NK-92 (cell line): Measurements from ENCODE around the gene LMNA.
"Not testable (repeated sequence)": the region's sequence is repeated elsewhere in the genome, so short reads cannot be mapped to it uniquely, and the experiment has no call there.

Source experiments
- DNase-seq: peaks from one replicate; lab custom pipeline; 2025; ENCODE audit not compliant: unreplicated experiment; lab: John Stamatoyannopoulos, UW

LMNA gene

DNA sequence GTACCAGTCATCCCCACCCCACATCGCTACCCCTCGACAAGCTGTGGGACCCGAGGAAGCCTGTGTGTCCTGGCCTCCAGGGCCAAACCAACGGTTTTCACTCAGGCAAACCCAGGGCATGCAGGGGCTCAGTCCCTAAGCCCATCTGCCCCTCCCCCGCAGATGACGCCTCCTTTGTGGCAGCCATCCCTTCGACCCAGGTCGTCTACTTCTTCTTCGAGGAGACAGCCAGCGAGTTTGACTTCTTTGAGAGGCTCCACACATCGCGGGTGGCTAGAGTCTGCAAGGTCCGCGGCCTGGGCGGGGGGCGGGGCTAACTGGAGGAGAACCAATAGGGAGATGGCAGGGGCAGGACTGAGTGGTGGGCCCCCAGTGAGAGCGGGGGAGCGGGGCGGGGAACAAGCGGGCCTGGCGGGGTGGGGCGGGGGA is 46.2 kb downstream of the LMNA start:
- DNase-seq: no peak

DNA sequence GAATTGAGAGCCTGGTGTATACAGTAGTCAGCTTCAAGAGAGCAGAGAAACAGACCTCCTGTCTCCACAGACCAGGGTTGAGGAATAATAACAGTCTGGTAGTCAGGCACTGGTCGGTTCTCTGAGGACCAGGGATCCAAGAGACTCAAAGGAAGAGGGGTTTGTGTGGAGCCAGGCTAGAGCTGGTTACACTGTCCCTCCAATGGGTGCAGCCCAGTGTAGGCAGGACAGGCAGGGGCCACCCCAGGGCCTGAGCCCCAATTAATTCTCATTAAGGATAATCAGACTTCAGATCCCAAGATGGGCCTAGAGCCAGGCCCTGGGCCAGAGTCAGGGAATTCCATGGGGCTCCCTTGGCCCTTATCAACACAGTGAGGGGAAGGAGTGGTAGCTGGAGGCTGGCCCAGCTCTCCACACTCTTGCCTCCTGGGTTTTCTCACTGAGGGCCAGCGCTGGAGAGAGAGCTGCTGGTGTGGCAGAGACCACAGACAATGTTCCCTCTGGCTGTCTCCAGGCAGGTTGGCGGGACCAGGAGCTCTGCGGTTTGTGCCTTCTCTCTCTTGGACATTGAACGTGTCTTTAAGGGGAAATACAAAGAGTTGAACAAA is 48.0 kb downstream of the LMNA start:
- DNase-seq: no peak

DNA sequence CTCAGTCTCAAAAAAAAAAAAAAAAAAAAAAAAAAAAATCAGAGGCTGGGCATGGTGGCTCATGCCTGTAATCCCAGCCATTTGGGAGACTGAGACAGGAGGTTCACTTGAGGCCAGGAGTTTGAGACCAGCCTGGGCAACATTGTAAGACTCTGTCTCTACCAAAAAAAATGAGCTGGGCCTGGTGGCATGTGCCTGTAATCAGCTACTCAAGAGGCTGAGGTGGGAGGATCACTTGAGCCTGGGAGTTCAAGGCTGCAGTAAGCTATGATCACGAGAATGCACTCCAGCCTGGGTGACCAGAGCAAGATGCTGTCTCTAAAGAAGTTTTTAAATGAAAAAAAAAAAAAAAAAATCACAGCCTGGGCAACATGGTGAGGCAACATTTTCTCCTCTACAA is 49.2 kb downstream of the LMNA start:
- no peak for DNase-seq

- no peak for DNase-seq
Observed at GRCh38 chr1:156164125-156164831, 49.8 kb downstream of the LMNA start.

DNA sequence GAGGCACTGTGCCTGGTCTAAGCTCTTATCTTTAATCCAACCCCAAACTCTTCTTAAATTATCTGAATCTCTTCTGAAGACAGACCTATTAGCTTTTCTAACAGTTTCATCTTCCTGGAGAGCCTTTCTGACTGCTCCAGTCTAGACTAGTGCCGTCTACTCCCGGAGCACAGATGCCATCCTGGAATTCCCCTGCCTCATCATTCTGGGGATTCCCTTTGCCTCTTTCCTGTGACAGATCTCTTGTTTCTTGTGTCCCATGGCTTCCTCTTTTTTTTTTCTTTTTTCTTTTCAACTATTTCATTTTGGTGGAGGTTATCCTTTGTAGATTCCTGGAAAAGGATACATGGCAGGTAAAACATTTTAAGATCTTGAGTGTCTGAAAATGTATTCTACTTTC is 50.6 kb downstream of the LMNA start:
- DNase-seq: no peak

GRCh38 chr1:156167536-156167935 is 53.0 kb downstream of the LMNA start:
- no peak for DNase-seq

GRCh38 chr1:156172696-156173470 is 58.4 kb downstream of the LMNA start:
- no peak for DNase-seq

DNA sequence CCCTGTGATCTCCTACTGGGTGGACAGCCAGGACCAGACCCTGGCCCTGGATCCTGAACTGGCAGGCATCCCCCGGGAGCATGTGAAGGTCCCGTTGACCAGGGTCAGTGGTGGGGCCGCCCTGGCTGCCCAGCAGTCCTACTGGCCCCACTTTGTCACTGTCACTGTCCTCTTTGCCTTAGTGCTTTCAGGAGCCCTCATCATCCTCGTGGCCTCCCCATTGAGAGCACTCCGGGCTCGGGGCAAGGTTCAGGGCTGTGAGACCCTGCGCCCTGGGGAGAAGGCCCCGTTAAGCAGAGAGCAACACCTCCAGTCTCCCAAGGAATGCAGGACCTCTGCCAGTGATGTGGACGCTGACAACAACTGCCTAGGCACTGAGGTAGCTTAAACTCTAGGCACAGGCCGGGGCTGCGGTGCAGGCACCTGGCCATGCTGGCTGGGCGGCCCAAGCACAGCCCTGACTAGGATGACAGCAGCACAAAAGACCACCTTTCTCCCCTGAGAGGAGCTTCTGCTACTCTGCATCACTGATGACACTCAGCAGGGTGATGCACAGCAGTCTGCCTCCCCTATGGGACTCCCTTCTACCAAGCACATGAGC is 62.2 kb downstream of the LMNA start:
- no peak for DNase-seq

DNA sequence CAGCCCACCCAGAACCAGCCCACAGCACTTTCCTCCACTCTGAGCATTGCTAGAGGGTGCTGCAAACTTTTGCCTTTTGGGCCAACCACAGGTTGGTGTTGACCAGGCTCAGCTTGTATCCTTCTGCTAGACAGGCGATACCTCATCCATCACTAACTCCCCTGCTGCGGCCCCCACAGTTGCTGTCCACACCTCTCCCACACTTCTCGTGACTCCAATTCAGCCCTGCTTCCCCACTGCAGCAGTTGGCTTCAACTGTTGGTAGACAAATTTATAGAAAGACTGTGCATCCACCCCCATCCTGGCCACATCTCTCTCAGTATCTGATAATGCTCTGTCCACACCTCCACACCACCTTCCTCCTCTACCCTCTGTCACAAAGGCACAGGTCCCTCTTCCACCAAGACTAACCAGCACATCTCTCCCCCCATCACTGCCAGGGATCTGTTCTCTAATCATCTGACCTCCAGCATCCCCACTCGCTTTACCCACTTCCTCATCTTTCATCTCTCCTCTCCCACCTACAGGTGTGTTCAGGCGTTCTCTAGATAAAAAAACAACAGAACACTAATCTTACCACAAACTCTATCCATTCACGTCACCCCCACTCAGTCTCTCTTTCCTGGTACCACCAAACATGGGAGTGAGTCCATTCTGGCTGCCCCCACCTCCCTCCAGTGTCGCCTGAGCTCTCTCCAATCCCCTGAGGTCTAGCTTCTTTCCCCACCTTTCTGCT is 63.6 kb downstream of the LMNA start:
- no peak for DNase-seq

- DNase-seq: no peak
Observed at GRCh38 chr1:156180471-156180870, 66.0 kb downstream of the LMNA start.

GRCh38 chr1:156181391-156181924 is 66.9 kb downstream of the LMNA start:
- not testable (repeated sequence) for DNase-seq

DNA sequence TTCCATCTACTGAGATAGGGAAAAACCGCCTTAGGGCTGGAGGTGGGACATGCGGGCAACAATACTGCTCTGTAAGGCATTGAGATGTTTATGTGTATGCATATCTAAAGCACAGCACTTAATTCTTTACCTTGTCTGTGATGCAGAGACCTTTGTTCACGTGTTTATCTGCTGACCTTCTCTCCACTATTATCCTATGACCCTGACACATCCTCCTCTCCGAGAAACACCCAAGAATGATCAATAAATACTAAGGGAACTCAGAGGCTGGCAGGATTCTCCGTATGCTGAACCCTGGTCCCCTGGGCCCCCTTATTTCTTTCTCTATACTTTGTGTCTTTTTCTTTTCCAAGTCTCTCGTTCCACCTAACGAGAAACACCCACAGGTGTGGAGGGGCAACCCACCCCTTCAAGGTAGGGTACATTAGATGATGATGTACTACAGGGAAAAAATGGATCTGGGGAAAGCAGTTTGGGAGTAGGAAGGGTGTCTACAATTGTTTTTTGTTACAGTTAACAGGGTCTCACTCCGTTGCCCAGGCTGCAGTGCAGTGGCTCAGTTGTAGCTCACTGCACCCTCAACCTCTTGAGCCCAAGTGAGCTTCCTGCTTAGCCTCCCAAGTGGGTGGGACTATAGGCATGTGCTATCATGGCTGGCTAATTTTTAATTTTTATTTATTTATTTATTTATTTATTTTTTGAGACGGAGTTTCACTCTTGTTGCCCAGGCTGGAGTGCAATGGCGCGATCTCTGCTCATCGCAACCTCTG is 67.7 kb downstream of the LMNA start:
- DNase-seq: not testable (repeated sequence)

- DNase-seq: not testable (repeated sequence)
Observed at GRCh38 chr1:156186347-156187177, 72.1 kb downstream of the LMNA start.
